Stomach (tissue), 9 donors: ENCODE measurements around the gene STK32C. TPM values are rescaled to one million over a fixed set of nuclear protein-coding genes. Genes with fewer than 3 reads are reported as not detected.

Source experiments
- DNase-seq, 2 donors: peaks; one replicate each; pipeline versions ENCODE4 v3.0.0 to v3.0.0-alpha.2; 2013 to 2019
- H3K27ac ChIP-seq, 5 donors: fragments of 200-600 bp in 4 of 5; sonication (generic) in 4 of 5; one replicate each; pipeline ENCODE4 v1.5.1; 2013 to 2019; ENCODE audit warnings: mild to moderate bottlenecking in 1 of 5, moderate library complexity in 1 of 5
- H3K27me3 ChIP-seq, 3 donors: fragments of 200-600 bp; sonication (generic); one replicate each; pipeline ENCODE4 v1.5.1; 2017 to 2019; ENCODE audit warnings: mixed run types in 1 of 3
- H3K36me3 ChIP-seq, 4 donors: fragments of 200-600 bp; sonication (generic); 1 replicate in 3 of 4; 2 replicates in 1 of 4; pipeline ENCODE4 v1.5.1; 2016 to 2019
- H3K4me1 ChIP-seq, 4 donors: fragments of 200-600 bp; sonication (generic); one replicate each; pipeline ENCODE4 v1.5.1; 2016 to 2019
- H3K4me3 ChIP-seq, 4 donors: fragments of 200-600 bp; sonication (generic) in 3 of 4; one replicate each; pipeline ENCODE4 v1.5.1; 2016 to 2019; ENCODE audit warnings: mild to moderate bottlenecking in 1 of 4
- H3K9me3 ChIP-seq, 4 donors: fragments of 200-600 bp; sonication (generic); one replicate each; pipeline ENCODE4 v1.5.1; 2016 to 2019
- EP300 ChIP-seq: sonication (generic); formaldehyde crosslinking; IDR thresholded peaks from one replicate; pipeline ENCODE4 v1.6.1; 2017; ENCODE audit warnings: antibody characterized with exemption
- POLR2A ChIP-seq, 4 donors: fragments of 450-650 bp; IDR thresholded peaks; one replicate each; pipeline ENCODE4 v1.6.1; 2016; ENCODE audit warnings: antibody characterized with exemption in 4 of 4, control low read depth in 2 of 4, mild to moderate bottlenecking in 1 of 4, moderate library complexity in 1 of 4
- POLR2AphosphoS5 ChIP-seq, 3 donors: sonication (generic); formaldehyde crosslinking; IDR thresholded peaks; one replicate each; pipeline ENCODE4 v1.6.1; 2016; ENCODE audit warnings: antibody characterized with exemption in 3 of 3
- WGBS, 5 donors: extraction: QIAGEN DNeasy Blood & Tissue Kit in 3 of 5; methylation state at CpG; one replicate each; pipeline versions ENCODE4 v1.1.5 to v1.1.7; 2013 to 2018; 5-methylcytosine and 5-hydroxymethylcytosine counted together
- intact Hi-C: fragments of 100-400 bp; cut with DNase I; formaldehyde crosslinking; loops from one replicate; pipeline ENCODE4 v1.15.1; 2023; ENCODE audit warnings: low total_unique reads
- polyA plus RNA-seq, 3 donors: library from polyadenylated mRNA; stranded (reverse); fragments of 200-250 nt; gene quantifications; one replicate each; pipeline ENCODE4 v1.2.3, GENCODE V29; 2013
- total RNA-seq, 5 donors: library from RNA; depleted of rRNA; stranded (reverse); fragments of >200 nt; gene quantifications; one replicate each; pipeline versions ENCODE4 v1.1.0 to v1.2.3, GENCODE V29; 2014 to 2016
- TF ChIP-seq, protein P1 (sequence below), 7 experiments: fragments of 450-650 bp in 4 of 7; fragments of 200-600 bp in 3 of 7; sonication (generic) in 3 of 7; IDR thresholded peaks; one replicate each; pipeline ENCODE4 v1.5.1; 2016 to 2019; ENCODE audit warnings: antibody characterized with exemption in 7 of 7, control low read depth in 2 of 7, mild to moderate bottlenecking in 1 of 7
- donor health status: healthy with polysubstance abuse.
- donor health status: Bipolar disorder and iron deficiency.
- donor health status: healthy.

STK32C gene
- total and polyA plus RNA-seq, 8 donors = 1.6 to 71.0 (median 7.9) TPM; not detected in 1

GRCh38 chr10:132347931-132348267 is 40.1 kb upstream of the STK32C start:
- Histone ChIP-seq H3K27ac (no peak overlapping the region), H3K36me3 (peaks cover 0 to 79% (median 61%) of the 10 kb centered on the region in 4 donors), H3K9me3 (no peaks in the 10 kb centered on the region), H3K4me3 (no peak overlapping the region), H3K4me1 (peaks cover 0 to 5% (median 2%) of the 10 kb centered on the region in 4 donors), H3K27me3 (no peaks in the 10 kb centered on the region)
- no peak for DNase-seq
- intact Hi-C loops = no loop called here
- no peak for TF ChIP-seq POLR2A (IDR thresholded peaks at IDR 0.05)
- TF ChIP-seq EP300 = no peak
- no peak for TF ChIP-seq POLR2AphosphoS5 (IDR thresholded peaks at IDR 0.05)
- TF ChIP-seq, protein P1, sequence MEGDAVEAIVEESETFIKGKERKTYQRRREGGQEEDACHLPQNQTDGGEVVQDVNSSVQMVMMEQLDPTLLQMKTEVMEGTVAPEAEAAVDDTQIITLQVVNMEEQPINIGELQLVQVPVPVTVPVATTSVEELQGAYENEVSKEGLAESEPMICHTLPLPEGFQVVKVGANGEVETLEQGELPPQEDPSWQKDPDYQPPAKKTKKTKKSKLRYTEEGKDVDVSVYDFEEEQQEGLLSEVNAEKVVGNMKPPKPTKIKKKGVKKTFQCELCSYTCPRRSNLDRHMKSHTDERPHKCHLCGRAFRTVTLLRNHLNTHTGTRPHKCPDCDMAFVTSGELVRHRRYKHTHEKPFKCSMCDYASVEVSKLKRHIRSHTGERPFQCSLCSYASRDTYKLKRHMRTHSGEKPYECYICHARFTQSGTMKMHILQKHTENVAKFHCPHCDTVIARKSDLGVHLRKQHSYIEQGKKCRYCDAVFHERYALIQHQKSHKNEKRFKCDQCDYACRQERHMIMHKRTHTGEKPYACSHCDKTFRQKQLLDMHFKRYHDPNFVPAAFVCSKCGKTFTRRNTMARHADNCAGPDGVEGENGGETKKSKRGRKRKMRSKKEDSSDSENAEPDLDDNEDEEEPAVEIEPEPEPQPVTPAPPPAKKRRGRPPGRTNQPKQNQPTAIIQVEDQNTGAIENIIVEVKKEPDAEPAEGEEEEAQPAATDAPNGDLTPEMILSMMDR (IDR thresholded peaks at IDR 0.05) = no peak
- 79 to 89% (median 81%) methylated on average over 13 of the region's 13 CpGs for WGBS, 5 donors

DNA sequence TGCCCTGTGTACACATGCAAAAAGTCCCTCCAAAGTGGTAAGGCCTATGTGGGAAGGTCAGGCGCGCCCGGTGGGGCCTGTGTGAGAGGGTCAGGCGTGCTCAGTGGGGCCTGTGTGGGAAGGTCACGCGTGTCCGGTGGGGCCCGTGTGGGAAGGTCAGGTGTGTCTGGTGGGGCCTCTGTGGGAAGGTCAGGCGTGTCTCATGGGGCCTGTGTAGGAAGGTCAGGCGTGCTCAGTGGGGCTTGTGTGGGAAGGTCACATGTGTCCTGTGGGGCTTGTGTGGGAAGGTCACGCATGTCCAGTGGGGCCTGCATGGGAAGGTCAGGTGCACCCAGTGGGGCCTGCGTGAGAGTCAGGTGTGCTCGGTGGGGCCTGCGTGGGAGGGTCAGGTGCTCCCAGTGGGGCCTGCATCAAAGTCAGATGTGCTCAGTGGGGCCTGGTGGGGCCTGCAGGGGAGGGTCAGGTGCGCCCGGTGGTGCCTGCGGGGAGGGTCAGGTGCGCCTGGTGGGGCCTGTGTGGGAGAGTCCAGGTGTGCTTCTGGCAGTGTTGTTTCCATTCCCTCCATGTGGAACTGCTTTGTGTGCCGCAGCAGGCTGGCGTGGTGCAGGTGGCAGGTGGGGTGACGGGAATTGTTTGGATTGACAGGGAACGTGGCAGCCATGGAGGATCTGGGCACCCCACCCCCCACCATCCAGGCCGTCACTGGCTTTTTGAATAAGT is 39.6 kb upstream of the STK32C start:
- TF ChIP-seq EP300 = no peak
- TF ChIP-seq POLR2A (IDR thresholded peaks at IDR 0.05) = no peak
- TF ChIP-seq, protein P1 (IDR thresholded peaks at IDR 0.05) = no peak
- TF ChIP-seq POLR2AphosphoS5 (IDR thresholded peaks at IDR 0.05) = no peak
- H3K9me3 ChIP-seq = no peaks in the 10 kb centered on the region
- no peak for DNase-seq
- H3K4me1 ChIP-seq = no peaks in the 10 kb centered on the region
- H3K36me3 ChIP-seq = peaks cover 0 to 85% (median 65%) of the 10 kb centered on the region in 4 donors
- WGBS, 5 donors = 87 to 95% (median 92%) methylated on average over 21 to 23 of the region's 23 CpGs
- intact Hi-C loops = no loop called here
- H3K27ac ChIP-seq = no peak overlapping the region
- no peaks in the 10 kb centered on the region for H3K27me3 ChIP-seq
- H3K4me3 ChIP-seq = no peak overlapping the region

- Histone ChIP-seq H3K4me3 (no peak overlapping the region), H3K36me3 (peaks cover 0 to 90% (median 69%) of the 10 kb centered on the region in 4 donors), H3K27me3 (no peaks in the 10 kb centered on the region), H3K9me3 (no peaks in the 10 kb centered on the region), H3K27ac (no peak overlapping the region), H3K4me1 (no peaks in the 10 kb centered on the region)
- WGBS, 5 donors = 88 to 92% (median 90%) methylated on average over 9 of the region's 9 CpGs
- TF ChIP-seq EP300 (no peak), POLR2AphosphoS5 (IDR thresholded peaks at IDR 0.05) (no peak), POLR2A (IDR thresholded peaks at IDR 0.05) (no peak)
- TF ChIP-seq, protein P1 (IDR thresholded peaks at IDR 0.05) = no peak
- no peak for DNase-seq
- intact Hi-C loops = no loop called here
These were observed 39.1 kb upstream of the STK32C start for GRCh38 chr10:132346806-132347205.

DNA sequence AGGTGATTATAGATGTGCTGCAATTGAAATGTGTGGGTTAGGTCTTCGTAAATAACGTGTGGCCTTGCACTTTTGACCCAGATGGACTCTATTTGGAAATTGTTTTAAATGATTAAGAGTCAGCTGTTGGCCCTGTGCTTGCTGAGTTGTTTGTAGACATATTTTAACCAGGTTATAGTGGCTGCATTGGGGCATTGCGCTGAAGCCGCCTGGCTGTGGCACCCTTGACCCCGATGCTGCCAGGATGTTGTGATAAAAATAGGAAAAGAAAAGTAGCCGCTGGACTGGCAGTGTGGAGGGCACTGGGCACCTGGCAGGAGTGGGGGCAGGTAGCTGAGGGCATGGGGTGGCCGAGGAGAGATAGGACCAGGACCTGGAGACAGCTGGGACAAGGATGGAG is 37.6 kb upstream of the STK32C start:
- 89 to 95% (median 91%) methylated on average over 7 of the region's 7 CpGs for WGBS, 5 donors
- Histone ChIP-seq H3K27ac (no peak overlapping the region), H3K4me3 (no peak overlapping the region), H3K9me3 (no peaks in the 10 kb centered on the region), H3K4me1 (no peaks in the 10 kb centered on the region), H3K27me3 (no peaks in the 10 kb centered on the region), H3K36me3 (peaks cover 0 to 83% (median 63%) of the 10 kb centered on the region in 4 donors)
- intact Hi-C loops = no loop called here
- TF ChIP-seq POLR2A (IDR thresholded peaks at IDR 0.05) = no peak
- TF ChIP-seq, protein P1 (IDR thresholded peaks at IDR 0.05) = no peak
- no peak for TF ChIP-seq POLR2AphosphoS5 (IDR thresholded peaks at IDR 0.05)
- no peak for TF ChIP-seq EP300
- no peak for DNase-seq
